HFF-Myc (cell line): ENCODE measurements around the gene FRMD4B.

Experiments
- DNase-seq: peaks from one replicate; pipeline ENCODE4 v3.0.0-alpha.2; 2011; ENCODE audit warnings: low read depth; ENCODE audit errors: extremely low read depth
- H3K4me3 ChIP-seq: replicated peaks from 2 replicates; pipeline ENCODE4 v1.5.1; 2011; ENCODE audit warnings: low read depth, mild to moderate bottlenecking, control low read depth, low read length
- TF ChIP-seq, protein P1 (sequence below): IDR thresholded peaks from 2 replicates; pipeline ENCODE4 v1.5.1; 2012; ENCODE audit warnings: mild to moderate bottlenecking, low read depth, low read length, control low read depth; ENCODE audit errors: missing control alignments

FRMD4B gene

GRCh38 chr3:69390771-69391170 lies 4.9 kb upstream of the FRMD4B start:
- TF ChIP-seq, protein P1, sequence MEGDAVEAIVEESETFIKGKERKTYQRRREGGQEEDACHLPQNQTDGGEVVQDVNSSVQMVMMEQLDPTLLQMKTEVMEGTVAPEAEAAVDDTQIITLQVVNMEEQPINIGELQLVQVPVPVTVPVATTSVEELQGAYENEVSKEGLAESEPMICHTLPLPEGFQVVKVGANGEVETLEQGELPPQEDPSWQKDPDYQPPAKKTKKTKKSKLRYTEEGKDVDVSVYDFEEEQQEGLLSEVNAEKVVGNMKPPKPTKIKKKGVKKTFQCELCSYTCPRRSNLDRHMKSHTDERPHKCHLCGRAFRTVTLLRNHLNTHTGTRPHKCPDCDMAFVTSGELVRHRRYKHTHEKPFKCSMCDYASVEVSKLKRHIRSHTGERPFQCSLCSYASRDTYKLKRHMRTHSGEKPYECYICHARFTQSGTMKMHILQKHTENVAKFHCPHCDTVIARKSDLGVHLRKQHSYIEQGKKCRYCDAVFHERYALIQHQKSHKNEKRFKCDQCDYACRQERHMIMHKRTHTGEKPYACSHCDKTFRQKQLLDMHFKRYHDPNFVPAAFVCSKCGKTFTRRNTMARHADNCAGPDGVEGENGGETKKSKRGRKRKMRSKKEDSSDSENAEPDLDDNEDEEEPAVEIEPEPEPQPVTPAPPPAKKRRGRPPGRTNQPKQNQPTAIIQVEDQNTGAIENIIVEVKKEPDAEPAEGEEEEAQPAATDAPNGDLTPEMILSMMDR, result no peak
- DNase-seq, result no peak

DNA sequence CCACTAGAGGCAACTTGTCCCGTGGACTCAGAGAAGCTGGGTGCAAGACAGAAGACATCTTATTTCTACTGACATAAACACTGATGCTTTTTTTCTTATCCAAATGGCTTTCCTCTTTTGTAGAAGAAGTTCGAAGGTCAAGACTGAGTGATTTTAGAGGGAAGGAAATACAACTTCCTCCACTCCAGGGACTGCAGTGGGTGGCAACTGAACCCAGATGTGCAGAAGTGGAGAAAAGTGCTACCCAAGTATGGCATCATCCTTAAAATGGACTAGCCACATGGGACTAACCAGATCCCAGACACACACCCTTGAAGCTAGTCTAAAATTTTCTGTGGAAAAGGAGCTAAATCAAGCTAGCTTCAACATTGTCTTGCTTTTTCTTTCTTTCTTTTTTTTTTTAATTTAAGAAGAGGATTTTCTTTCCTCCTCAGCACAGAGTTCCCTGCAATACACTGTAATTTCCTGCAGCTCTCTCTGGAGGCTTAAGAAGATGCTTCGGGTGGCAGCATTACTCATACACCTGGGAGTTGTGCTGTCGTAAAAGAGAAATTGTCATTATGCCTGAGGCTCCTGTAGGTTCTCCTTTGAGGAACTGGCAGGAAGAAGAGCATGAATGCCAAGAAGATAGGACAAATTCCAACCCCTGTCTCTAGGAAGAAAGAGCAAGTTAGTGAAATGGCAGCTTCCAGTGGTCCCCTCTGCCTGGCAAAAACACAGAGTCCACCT lies 3.8 kb upstream of the FRMD4B start:
- no peak for DNase-seq
- H3K4me3 ChIP-seq, result no peak overlapping the region
- TF ChIP-seq, protein P1, result no peak

More at GRCh38 chr3:69390771-69391170, 4.9 kb upstream of the FRMD4B start:
- H3K4me3 ChIP-seq, result no peak overlapping the region

- DNase-seq, result no peak
- TF ChIP-seq, protein P1, result no peak
- no peak overlapping the region for H3K4me3 ChIP-seq
These were observed 2.4 kb upstream of the FRMD4B start for GRCh38 chr3:69388241-69388640.

DNA sequence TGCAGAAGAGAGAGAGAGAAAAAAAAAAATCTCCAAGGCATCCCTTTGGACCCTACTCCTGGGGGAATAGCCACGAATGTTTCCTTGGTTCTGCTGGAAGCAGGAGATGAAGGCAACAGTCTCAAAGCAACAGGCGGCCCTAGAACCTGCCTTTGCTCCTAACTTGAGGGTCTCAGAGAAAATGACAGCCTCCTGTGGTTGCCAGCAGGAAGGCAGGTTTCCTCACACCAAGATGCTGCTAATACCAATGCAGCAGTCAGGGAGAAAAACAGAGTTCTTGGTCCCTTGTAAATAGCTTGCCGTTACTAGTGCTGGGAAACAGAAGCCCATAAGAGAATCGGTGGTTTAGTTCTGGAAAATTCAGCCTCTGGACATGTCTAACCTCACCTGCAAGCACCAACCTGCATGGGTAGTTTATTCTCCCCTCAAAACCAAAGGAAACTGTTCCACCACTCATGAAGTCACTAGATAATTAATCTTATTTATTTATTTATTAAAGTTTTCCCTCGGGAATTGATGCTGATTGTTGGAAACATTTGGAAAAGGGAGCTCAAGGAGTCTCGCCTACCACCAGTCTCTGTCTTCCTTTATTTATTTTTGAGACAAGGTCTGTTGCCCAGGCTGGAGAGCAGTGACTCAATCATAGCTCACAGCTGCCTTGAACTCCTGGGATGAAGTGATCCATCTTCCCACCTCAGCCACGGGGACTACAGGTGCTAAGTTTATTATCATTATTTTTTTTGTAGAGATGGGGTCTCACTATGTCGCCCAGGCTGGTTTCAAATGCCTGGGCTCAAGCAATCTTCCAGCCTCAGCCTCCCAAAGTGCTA lies 883 bp upstream of the FRMD4B start:
- H3K4me3 ChIP-seq, result no peak overlapping the region
- no peak for DNase-seq
- TF ChIP-seq, protein P1, result no peak

GRCh38 chr3:69385123-69385722 lies 665 bp downstream of the FRMD4B start:
- peak overlapping the region; percentile 24 for H3K4me3 ChIP-seq
- DNase-seq, result no peak
- TF ChIP-seq, protein P1, result no peak

GRCh38 chr3:69384326-69384725 lies 1.6 kb downstream of the FRMD4B start:
- TF ChIP-seq, protein P1, result no peak
- no peak overlapping the region for H3K4me3 ChIP-seq
- DNase-seq, result no peak
